ENCODE results near the gene PIK3CG. TPM values are rescaled to one million over a fixed set of nuclear protein-coding genes. Genes with fewer than 3 reads are reported as not detected.
"Not testable (repeated sequence)": the region's sequence is repeated elsewhere in the genome, so short reads cannot be mapped to it uniquely, and the experiment has no call there.

PIK3CG gene
- total RNA-seq, 1 donor from 2014 or later = 2.4 TPM

- DNase-seq (ENCODE audit: low spot score) = no peak
- Mint-ChIP-seq H3K4me1 (ENCODE audit: unreplicated experiment) (peaks cover 19% of the 10 kb centered on the region), H3K4me3 (ENCODE audit: unreplicated experiment) (no peak overlapping the region), H3K9me3 (ENCODE audit: unreplicated experiment) (no peaks in the 10 kb centered on the region), H3K27ac (ENCODE audit: unreplicated experiment) (no peak overlapping the region), H3K27me3 (ENCODE audit: unreplicated experiment) (peaks cover 2% of the 10 kb centered on the region), H3K36me3 (ENCODE audit: low read depth, unreplicated experiment) (no peaks in the 10 kb centered on the region)
- TF ChIP-seq CTCF (IDR thresholded peaks at IDR 0.05; ENCODE audit: unreplicated experiment) = no peak
These were observed 44.5 kb upstream of the PIK3CG start for GRCh38 chr7:106820321-106821217.

DNA sequence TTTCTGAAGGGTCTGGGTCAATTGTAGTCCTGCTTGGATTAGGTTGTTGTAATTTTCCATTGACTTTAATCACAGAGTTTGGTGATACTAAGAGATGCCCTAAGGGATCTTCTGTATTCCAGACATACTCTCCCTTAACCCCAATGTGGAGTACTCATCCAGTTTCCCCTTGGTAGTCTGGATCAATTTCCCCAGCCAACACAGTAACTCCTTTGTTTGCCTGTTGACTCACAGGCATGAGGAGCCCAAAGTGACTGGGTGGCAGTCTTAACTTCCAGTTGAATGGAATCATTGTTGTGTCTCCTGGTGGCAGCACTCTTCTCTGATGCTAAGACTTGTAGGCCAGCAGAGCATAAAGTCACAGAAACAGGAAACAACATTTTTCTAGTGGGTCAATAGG lies 41.5 kb upstream of the PIK3CG start:
- Mint-ChIP-seq H3K36me3 (ENCODE audit: low read depth, unreplicated experiment) (no peaks in the 10 kb centered on the region), H3K4me3 (ENCODE audit: unreplicated experiment) (no peak overlapping the region), H3K27me3 (ENCODE audit: unreplicated experiment) (no peaks in the 10 kb centered on the region), H3K4me1 (ENCODE audit: unreplicated experiment) (peaks cover 12% of the 10 kb centered on the region), H3K27ac (ENCODE audit: unreplicated experiment) (no peak overlapping the region), H3K9me3 (ENCODE audit: unreplicated experiment) (no peaks in the 10 kb centered on the region)
- no peak for TF ChIP-seq CTCF (IDR thresholded peaks at IDR 0.05; ENCODE audit: unreplicated experiment)
- DNase-seq (ENCODE audit: low spot score) = no peak

- no peak for DNase-seq (ENCODE audit: low spot score)
- H3K9me3 Mint-ChIP-seq (ENCODE audit: unreplicated experiment) = no peaks in the 10 kb centered on the region
- H3K4me3 Mint-ChIP-seq (ENCODE audit: unreplicated experiment) = no peak overlapping the region
- no peaks in the 10 kb centered on the region for H3K27me3 Mint-ChIP-seq (ENCODE audit: unreplicated experiment)
- no peak for TF ChIP-seq CTCF (IDR thresholded peaks at IDR 0.05; ENCODE audit: unreplicated experiment)
- no peak overlapping the region for H3K27ac Mint-ChIP-seq (ENCODE audit: unreplicated experiment)
- H3K36me3 Mint-ChIP-seq (ENCODE audit: low read depth, unreplicated experiment) = no peaks in the 10 kb centered on the region
- peaks cover 8% of the 10 kb centered on the region for H3K4me1 Mint-ChIP-seq (ENCODE audit: unreplicated experiment)
These were observed 40.6 kb upstream of the PIK3CG start for GRCh38 chr7:106824458-106824857.

- no peak overlapping the region for H3K4me3 Mint-ChIP-seq (ENCODE audit: unreplicated experiment)
- H3K4me1 Mint-ChIP-seq (ENCODE audit: unreplicated experiment) = no peaks in the 10 kb centered on the region
- DNase-seq (ENCODE audit: low spot score) = no peak
- H3K27ac Mint-ChIP-seq (ENCODE audit: unreplicated experiment) = no peak overlapping the region
- H3K27me3 Mint-ChIP-seq (ENCODE audit: unreplicated experiment) = no peaks in the 10 kb centered on the region
- no peaks in the 10 kb centered on the region for H3K9me3 Mint-ChIP-seq (ENCODE audit: unreplicated experiment)
- TF ChIP-seq CTCF (IDR thresholded peaks at IDR 0.05; ENCODE audit: unreplicated experiment) = no peak
- H3K36me3 Mint-ChIP-seq (ENCODE audit: low read depth, unreplicated experiment) = no peaks in the 10 kb centered on the region
These were observed 37.5 kb upstream of the PIK3CG start for GRCh38 chr7:106827626-106828025.

DNA sequence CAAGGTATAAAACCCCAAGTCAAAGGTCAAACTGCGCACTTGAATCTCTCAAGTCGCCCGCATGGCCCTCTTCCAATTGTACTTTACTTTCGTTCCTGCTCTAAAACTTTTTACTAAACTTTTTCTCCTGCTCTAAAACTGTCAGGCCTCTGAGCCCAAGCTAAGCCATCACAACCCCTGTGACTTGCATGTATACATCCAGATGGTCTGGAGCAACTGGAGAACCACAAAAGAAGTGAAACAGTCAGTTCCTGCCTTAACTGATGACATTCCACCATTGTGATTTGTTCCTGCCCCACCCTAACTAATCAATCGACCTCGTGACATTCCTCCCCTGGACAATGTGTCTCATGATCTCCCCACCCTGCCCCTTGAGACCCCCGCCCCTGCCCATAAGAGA lies 35.6 kb upstream of the PIK3CG start:
- Mint-ChIP-seq H3K4me1 (ENCODE audit: unreplicated experiment) (no peaks in the 10 kb centered on the region), H3K9me3 (ENCODE audit: unreplicated experiment) (no peaks in the 10 kb centered on the region), H3K27ac (ENCODE audit: unreplicated experiment) (no peak overlapping the region), H3K36me3 (ENCODE audit: low read depth, unreplicated experiment) (no peaks in the 10 kb centered on the region), H3K27me3 (ENCODE audit: unreplicated experiment) (no peaks in the 10 kb centered on the region), H3K4me3 (ENCODE audit: unreplicated experiment) (no peak overlapping the region)
- DNase-seq (ENCODE audit: low spot score) = no peak
- TF ChIP-seq CTCF (IDR thresholded peaks at IDR 0.05; ENCODE audit: unreplicated experiment) = no peak

- H3K4me3 Mint-ChIP-seq (ENCODE audit: unreplicated experiment); DNase-seq (ENCODE audit: low spot score); H3K36me3 Mint-ChIP-seq (ENCODE audit: low read depth, unreplicated experiment); H3K4me1 Mint-ChIP-seq (ENCODE audit: unreplicated experiment); H3K27ac Mint-ChIP-seq (ENCODE audit: unreplicated experiment); H3K9me3 Mint-ChIP-seq (ENCODE audit: unreplicated experiment); H3K27me3 Mint-ChIP-seq (ENCODE audit: unreplicated experiment): not testable (repeated sequence)
These were observed 34.2 kb upstream of the PIK3CG start for GRCh38 chr7:106830896-106831295.
